ENCODE data around the gene ZAR1. TPM values are rescaled to one million over a fixed set of nuclear protein-coding genes. Genes with fewer than 3 reads are reported as not detected.

The ZAR1 gene
- total RNA-seq, 1 donor from 2014 or later: not detected

- no peak overlapping the region for H3K27ac Mint-ChIP-seq (ENCODE audit: unreplicated experiment)
- no peak for DNase-seq (ENCODE audit: low spot score)
- no peaks in the 10 kb centered on the region for H3K9me3 Mint-ChIP-seq (ENCODE audit: unreplicated experiment)
- H3K27me3 Mint-ChIP-seq (ENCODE audit: unreplicated experiment): peaks cover 5% of the 10 kb centered on the region
- H3K36me3 Mint-ChIP-seq (ENCODE audit: low read depth, unreplicated experiment): no peaks in the 10 kb centered on the region
- no peak overlapping the region for H3K4me3 Mint-ChIP-seq (ENCODE audit: unreplicated experiment)
- TF ChIP-seq, protein P1, sequence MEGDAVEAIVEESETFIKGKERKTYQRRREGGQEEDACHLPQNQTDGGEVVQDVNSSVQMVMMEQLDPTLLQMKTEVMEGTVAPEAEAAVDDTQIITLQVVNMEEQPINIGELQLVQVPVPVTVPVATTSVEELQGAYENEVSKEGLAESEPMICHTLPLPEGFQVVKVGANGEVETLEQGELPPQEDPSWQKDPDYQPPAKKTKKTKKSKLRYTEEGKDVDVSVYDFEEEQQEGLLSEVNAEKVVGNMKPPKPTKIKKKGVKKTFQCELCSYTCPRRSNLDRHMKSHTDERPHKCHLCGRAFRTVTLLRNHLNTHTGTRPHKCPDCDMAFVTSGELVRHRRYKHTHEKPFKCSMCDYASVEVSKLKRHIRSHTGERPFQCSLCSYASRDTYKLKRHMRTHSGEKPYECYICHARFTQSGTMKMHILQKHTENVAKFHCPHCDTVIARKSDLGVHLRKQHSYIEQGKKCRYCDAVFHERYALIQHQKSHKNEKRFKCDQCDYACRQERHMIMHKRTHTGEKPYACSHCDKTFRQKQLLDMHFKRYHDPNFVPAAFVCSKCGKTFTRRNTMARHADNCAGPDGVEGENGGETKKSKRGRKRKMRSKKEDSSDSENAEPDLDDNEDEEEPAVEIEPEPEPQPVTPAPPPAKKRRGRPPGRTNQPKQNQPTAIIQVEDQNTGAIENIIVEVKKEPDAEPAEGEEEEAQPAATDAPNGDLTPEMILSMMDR (IDR thresholded peaks at IDR 0.05; ENCODE audit: unreplicated experiment): no peak
- H3K4me1 Mint-ChIP-seq (ENCODE audit: unreplicated experiment): peaks cover 4% of the 10 kb centered on the region
These were observed 22.2 kb upstream of the ZAR1 start for GRCh38 chr4:48467891-48468290.

GRCh38 chr4:48470137-48470536 lies 19.9 kb upstream of the ZAR1 start:
- no peak for DNase-seq (ENCODE audit: low spot score)
- H3K27me3 Mint-ChIP-seq (ENCODE audit: unreplicated experiment): peaks cover 5% of the 10 kb centered on the region
- no peaks in the 10 kb centered on the region for H3K36me3 Mint-ChIP-seq (ENCODE audit: low read depth, unreplicated experiment)
- no peak overlapping the region for H3K27ac Mint-ChIP-seq (ENCODE audit: unreplicated experiment)
- TF ChIP-seq, protein P1 (IDR thresholded peaks at IDR 0.05; ENCODE audit: unreplicated experiment): no peak
- peaks cover under 1% of the 10 kb centered on the region for H3K4me1 Mint-ChIP-seq (ENCODE audit: unreplicated experiment)
- H3K9me3 Mint-ChIP-seq (ENCODE audit: unreplicated experiment): no peaks in the 10 kb centered on the region
- H3K4me3 Mint-ChIP-seq (ENCODE audit: unreplicated experiment): no peak overlapping the region

DNA sequence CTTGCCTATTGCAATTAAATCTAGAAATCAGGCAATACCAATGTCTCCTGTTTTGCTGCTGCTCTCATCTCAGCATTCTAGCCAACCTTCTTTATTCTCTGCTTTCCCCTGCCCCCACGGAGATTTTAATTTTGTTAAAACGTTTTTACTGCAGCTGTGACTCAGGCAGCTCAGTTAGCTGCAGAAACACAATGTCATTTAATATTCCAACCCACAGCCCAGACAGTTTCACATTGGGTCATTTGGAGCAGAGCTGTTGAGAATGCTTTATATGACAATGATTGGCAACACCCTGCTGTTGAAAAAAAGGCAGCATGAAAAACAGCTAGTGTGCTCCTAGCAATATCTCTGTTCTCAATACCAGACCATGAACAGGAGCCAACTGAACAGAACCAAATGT lies 19.5 kb upstream of the ZAR1 start:
- Mint-ChIP-seq H3K27ac (ENCODE audit: unreplicated experiment) (no peak overlapping the region), H3K9me3 (ENCODE audit: unreplicated experiment) (no peaks in the 10 kb centered on the region), H3K36me3 (ENCODE audit: low read depth, unreplicated experiment) (no peaks in the 10 kb centered on the region), H3K27me3 (ENCODE audit: unreplicated experiment) (peaks cover 5% of the 10 kb centered on the region), H3K4me3 (ENCODE audit: unreplicated experiment) (no peak overlapping the region), H3K4me1 (ENCODE audit: unreplicated experiment) (no peaks in the 10 kb centered on the region)
- DNase-seq (ENCODE audit: low spot score): no peak
- TF ChIP-seq, protein P1 (IDR thresholded peaks at IDR 0.05; ENCODE audit: unreplicated experiment): no peak

DNA sequence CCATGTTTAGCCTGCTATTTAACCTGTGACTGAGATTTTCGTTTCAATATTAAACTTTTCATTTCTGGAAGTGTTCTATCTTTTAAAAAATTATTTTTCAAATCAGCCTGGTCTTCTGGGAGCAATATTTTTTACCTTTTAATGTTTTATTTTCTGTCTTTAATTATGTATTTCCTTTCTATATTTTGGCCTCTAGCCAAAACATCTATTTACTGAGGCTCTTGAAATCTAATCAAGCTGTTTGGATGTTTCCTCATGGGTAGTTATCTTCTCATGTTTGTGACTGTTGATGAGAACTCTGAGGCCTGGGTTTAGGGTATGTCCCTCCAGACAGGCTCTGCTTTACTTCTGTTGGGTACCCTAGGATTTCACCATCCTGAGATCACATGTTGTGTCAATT lies 17.3 kb upstream of the ZAR1 start:
- Mint-ChIP-seq H3K4me3 (ENCODE audit: unreplicated experiment) (no peak overlapping the region), H3K9me3 (ENCODE audit: unreplicated experiment) (no peaks in the 10 kb centered on the region), H3K36me3 (ENCODE audit: low read depth, unreplicated experiment) (no peaks in the 10 kb centered on the region), H3K27me3 (ENCODE audit: unreplicated experiment) (peaks cover 5% of the 10 kb centered on the region), H3K27ac (ENCODE audit: unreplicated experiment) (no peak overlapping the region), H3K4me1 (ENCODE audit: unreplicated experiment) (no peaks in the 10 kb centered on the region)
- TF ChIP-seq, protein P1 (IDR thresholded peaks at IDR 0.05; ENCODE audit: unreplicated experiment): no peak
- no peak for DNase-seq (ENCODE audit: low spot score)

DNA sequence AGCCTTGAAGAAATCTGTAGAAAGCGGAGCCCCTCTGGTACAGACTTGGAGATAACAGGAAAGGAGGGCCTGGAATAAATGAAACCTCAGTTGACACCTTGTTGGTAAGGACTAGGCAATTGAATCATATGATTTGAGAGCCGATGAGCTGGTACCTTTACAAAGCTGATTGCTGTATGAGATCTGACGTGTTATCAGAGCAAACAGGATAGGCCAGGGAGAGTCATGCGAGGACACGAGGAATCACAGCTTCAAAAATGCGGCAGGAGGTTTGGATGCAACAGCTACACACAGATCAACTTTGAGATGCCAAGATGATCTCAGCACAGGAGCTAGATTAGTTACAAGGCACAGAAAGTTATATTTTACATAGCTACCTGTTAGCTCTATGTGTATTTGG lies 14.3 kb upstream of the ZAR1 start:
- TF ChIP-seq, protein P1 (IDR thresholded peaks at IDR 0.05; ENCODE audit: unreplicated experiment): no peak
- Mint-ChIP-seq H3K4me1 (ENCODE audit: unreplicated experiment) (no peaks in the 10 kb centered on the region), H3K9me3 (ENCODE audit: unreplicated experiment) (no peaks in the 10 kb centered on the region), H3K36me3 (ENCODE audit: low read depth, unreplicated experiment) (no peaks in the 10 kb centered on the region), H3K27me3 (ENCODE audit: unreplicated experiment) (no peaks in the 10 kb centered on the region), H3K4me3 (ENCODE audit: unreplicated experiment) (no peak overlapping the region), H3K27ac (ENCODE audit: unreplicated experiment) (no peak overlapping the region)
- no peak for DNase-seq (ENCODE audit: low spot score)

Measured in endothelial cell (in vitro differentiated cells).